SU-DHL-6 (cell line): ENCODE data around the gene SHC2.

Experiments used
- H2AFZ ChIP-seq: fragments of 200-600 bp; sonication (generic); 2 replicates; pipeline ENCODE4 v1.6.1; 2014; ENCODE audit warnings: low read depth, mild to moderate bottlenecking, moderate library complexity, mixed read lengths, antibody characterized with exemption, low read length; ENCODE audit not compliant: severe bottlenecking
- H3F3A ChIP-seq: fragments of 200-600 bp; shearing (Covaris generic); 2 replicates; pipeline ENCODE4 v1.6.0; 2016; ENCODE audit warnings: antibody characterized with exemption, mild to moderate bottlenecking; ENCODE audit not compliant: insufficient read depth
- H3K27ac ChIP-seq: fragments of 200-600 bp; sonication (generic); 2 replicates; pipeline ENCODE4 v1.5.1; 2016; ENCODE audit warnings: low read depth, mild to moderate bottlenecking, low read length, moderate library complexity, mixed read lengths
- H3K27me3 ChIP-seq: fragments of 200-600 bp; sonication (generic), shearing (Covaris generic); 2 replicates; pipeline ENCODE4 v1.6.0; 2014; ENCODE audit warnings: mild to moderate bottlenecking, low read length
- H3K36me3 ChIP-seq: fragments of 200-600 bp; sonication (generic); 2 replicates; pipeline ENCODE4 v1.6.1; 2014; ENCODE audit warnings: mild to moderate bottlenecking, low read length, mixed read lengths
- H3K4me2 ChIP-seq: fragments of 300-600, 200-600 bp; shearing (Covaris generic), sonication (generic); 2 replicates; pipeline ENCODE4 v1.6.0; 2014; ENCODE audit warnings: low read length, low read depth, mild to moderate bottlenecking; ENCODE audit not compliant: poor library complexity, severe bottlenecking
- H3K4me3 ChIP-seq: fragments of 200-600 bp; sonication (generic); 2 replicates; pipeline ENCODE4 v1.5.1; 2014; ENCODE audit warnings: antibody characterized with exemption, low read length, mild to moderate bottlenecking, mixed read lengths; ENCODE audit not compliant: insufficient read depth, poor library complexity, severe bottlenecking
- H3K79me2 ChIP-seq: fragments of 200-600 bp; sonication (generic); 2 replicates; pipeline ENCODE4 v1.6.1; 2014; ENCODE audit warnings: mild to moderate bottlenecking, low read length, moderate library complexity; ENCODE audit not compliant: insufficient read depth
- H3K9ac ChIP-seq: fragments of 200-600 bp; sonication (generic); 2 replicates; pipeline ENCODE4 v1.7.0; 2014; ENCODE audit warnings: mild to moderate bottlenecking, low read length
- H3K9me2 ChIP-seq: fragments of 200-600 bp; sonication (generic); replicated peaks from 2 replicates; pipeline ENCODE4 v1.6.1; 2014; ENCODE audit warnings: low read length; ENCODE audit not compliant: insufficient read depth
- H3K9me3 ChIP-seq: fragments of 200-600 bp; sonication (generic); 2 replicates; pipeline ENCODE4 v1.6.1; 2014; ENCODE audit warnings: low read length, mixed read lengths; ENCODE audit not compliant: insufficient read depth
- H4K20me1 ChIP-seq: fragments of 200-600 bp; sonication (generic); 2 replicates; pipeline ENCODE4 v1.6.1; 2014; ENCODE audit warnings: low read depth, mild to moderate bottlenecking, antibody characterized with exemption, low read length, moderate library complexity, mixed read lengths
- CTCF ChIP-seq: fragments of 200-600 bp; sonication (generic); IDR thresholded peaks from one replicate; pipeline ENCODE4 v1.5.1; 2017; ENCODE audit warnings: antibody characterized with exemption, mild to moderate bottlenecking, low read length, moderate library complexity; ENCODE audit not compliant: insufficient read depth, poor library complexity, severe bottlenecking
- EZH2phosphoT487 ChIP-seq: fragments of 200-600 bp; sonication (generic), shearing (Covaris generic); conservative IDR thresholded peaks from 2 replicates; pipeline ENCODE4 v1.6.1; 2018; ENCODE audit warnings: mild to moderate bottlenecking, antibody characterized with exemption, low read length, moderate library complexity, mixed read lengths

SHC2 gene

DNA sequence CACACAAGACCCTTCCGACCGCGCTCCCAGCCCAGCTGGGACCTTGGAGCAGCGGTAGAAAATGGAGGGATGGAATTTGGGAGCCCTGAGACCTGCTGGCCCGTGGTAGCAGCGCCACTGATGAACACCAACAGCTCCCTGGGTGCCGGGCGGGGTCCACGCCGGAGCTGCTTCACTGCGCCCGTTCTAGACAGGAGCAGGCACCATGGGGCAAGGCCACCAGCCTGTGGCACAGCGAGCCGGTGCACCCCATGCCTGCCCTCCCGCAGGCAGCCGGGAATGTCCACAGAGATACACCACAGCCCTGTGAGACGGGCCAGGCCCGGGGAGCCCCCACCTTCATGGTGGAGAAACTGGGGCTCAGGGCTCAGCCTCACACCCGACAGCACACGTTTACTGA, 9.9 kb upstream of the SHC2 start:
- no peaks in the 10 kb centered on the region for H3K79me2 ChIP-seq
- H3K36me3 ChIP-seq = no peaks in the 10 kb centered on the region
- no peaks in the 10 kb centered on the region for H3K9me3 ChIP-seq
- no peak overlapping the region for H3K4me2 ChIP-seq
- H2AFZ ChIP-seq = no peak overlapping the region
- H3K27me3 ChIP-seq = no peaks in the 10 kb centered on the region
- no peaks in the 10 kb centered on the region for H3F3A ChIP-seq
- no peaks in the 10 kb centered on the region for H4K20me1 ChIP-seq
- TF ChIP-seq EZH2phosphoT487 (no peak), CTCF (no peak)
- H3K9ac ChIP-seq = no peak overlapping the region
- H3K9me2 ChIP-seq = no peaks in the 10 kb centered on the region
- no peak overlapping the region for H3K4me3 ChIP-seq
- H3K27ac ChIP-seq = no peak overlapping the region

DNA sequence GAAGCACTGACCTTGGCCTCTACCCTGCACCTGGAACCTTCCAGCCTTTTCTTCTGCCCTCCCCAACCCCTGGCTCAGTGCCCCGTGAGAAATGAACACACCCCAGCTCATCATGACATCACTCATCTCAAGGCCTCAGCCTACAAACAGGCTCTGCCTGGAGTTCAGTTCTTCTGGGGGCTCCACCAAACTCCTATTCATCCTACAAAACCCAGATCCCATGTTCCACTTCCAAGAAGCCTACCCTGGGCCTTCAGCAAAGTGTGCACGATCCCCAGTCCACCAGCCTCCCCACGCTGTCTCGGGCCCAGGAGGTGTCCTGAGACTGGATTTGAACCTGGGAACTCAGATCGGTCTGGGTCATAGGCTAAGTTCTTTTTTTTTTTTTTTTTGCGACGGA, 9.0 kb upstream of the SHC2 start:
- H3K4me2 ChIP-seq = no peak overlapping the region
- H3K27me3 ChIP-seq = no peaks in the 10 kb centered on the region
- TF ChIP-seq CTCF (no peak), EZH2phosphoT487 (no peak)

DNA sequence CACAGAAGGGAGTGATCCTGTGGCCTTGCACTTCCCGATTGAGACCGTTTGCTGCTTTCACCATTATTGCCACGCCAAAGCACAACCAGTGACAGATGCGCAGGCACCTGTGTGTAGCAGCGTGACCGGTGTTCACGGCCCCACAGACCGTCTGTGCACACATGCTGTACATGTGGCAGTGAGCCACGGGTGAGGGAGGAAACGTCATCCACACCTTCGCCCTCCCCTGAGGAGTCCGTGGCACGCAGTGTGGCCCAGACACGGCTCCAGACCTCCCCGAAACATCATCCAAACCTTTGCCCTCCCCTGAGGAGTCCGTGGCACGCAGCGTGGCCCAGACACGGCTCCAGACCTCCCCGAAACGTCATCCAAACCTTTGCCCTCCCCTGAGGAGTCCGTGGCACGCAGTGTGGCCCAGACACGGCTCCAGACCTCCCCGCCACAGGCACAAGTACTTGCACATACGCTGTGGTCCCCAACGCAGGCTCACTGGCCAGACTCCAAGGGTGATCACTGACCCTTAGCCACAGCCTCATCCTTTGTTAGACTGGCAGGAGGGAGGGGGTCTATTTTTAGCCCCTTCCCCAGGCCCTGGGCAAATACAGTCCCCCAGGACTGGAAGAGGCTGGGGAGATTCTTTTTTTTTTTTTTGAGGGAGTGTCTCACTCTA, 7.9 kb upstream of the SHC2 start:
- Histone ChIP-seq H3K36me3 (no peaks in the 10 kb centered on the region), H3K9me3 (no peaks in the 10 kb centered on the region), H3K4me3 (no peak overlapping the region), H3F3A (no peaks in the 10 kb centered on the region), H3K9ac (no peak overlapping the region), H3K4me2 (no peak overlapping the region), H4K20me1 (no peaks in the 10 kb centered on the region), H3K27ac (no peak overlapping the region), H2AFZ (no peak overlapping the region), H3K9me2 (no peaks in the 10 kb centered on the region), H3K27me3 (no peaks in the 10 kb centered on the region), H3K79me2 (no peaks in the 10 kb centered on the region)
- TF ChIP-seq EZH2phosphoT487 = no peak
- no peak for TF ChIP-seq CTCF

More for the DNA sequence above, 9.0 kb upstream of the SHC2 start:
- Histone ChIP-seq H3K27ac (no peak overlapping the region), H3K9me3 (no peaks in the 10 kb centered on the region), H3K4me3 (no peak overlapping the region), H2AFZ (no peak overlapping the region), H3K9ac (no peak overlapping the region), H3K79me2 (no peaks in the 10 kb centered on the region), H3F3A (no peaks in the 10 kb centered on the region), H3K9me2 (no peaks in the 10 kb centered on the region), H3K36me3 (no peaks in the 10 kb centered on the region), H4K20me1 (no peaks in the 10 kb centered on the region)
